ENCODE data around the gene MMP11.

Gene MMP11

GRCh38 chr22:23762842-23763578 is 9.6 kb upstream of the MMP11 start, which contains the start of gene C22orf15:
Gene C22orf15 (plus strand): TSS chr22:23762990. CDS start chr22:23763307, 317 bp downstream.
- DNase-seq: no peak

- DNase-seq: peak; percentile 38 to 40
These were observed 9.1 kb upstream of the MMP11 start for GRCh38 chr22:23763579-23763945.

GRCh38 chr22:23763954-23764353 is 8.7 kb upstream of the MMP11 start:
- no peak for DNase-seq

DNA sequence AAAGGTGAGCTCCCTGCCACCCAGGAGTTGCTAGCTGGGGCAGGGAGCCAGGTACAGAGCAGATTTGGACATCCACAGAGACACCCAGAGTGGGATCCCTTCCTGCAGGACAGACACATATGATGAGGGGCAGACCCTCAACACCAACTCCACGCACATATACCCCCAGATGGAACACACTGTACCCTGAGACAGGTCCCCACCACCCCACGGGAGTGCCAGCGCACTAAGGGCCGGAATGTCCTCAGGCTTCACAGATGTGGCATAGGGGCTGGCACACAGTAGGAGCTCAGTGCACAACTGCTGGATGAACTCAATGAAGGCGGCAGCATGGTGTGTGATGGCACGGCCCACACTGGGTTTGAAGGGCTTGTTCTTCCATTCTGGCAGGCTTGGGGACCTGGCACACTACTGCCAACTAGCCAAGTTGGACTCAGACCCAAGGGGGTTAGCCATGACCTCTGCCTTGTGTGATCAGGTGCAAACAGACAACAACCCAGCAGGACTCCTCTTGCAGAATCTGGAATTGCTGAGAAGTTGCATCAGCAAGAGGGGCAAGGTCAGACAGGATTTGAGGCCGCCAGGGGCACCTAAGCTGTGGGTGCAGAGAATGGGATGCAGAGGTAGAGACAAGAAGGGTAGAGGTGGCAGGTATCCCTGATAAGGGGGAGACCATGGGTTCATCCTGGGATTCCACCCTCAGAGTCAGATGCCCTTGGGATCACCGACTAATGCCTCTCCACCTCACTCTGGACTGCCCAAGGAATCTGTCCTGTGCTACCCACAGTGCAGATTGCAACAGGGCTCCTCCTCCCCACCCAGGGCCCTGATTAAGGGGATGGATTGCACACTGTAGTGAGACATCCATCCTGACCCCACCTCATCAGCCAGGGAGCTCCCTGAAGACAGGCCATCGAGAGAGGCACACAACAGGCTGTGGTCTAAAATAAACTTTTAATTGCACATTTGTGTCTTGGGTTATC is 7.5 kb upstream of the MMP11 start:
- no peak for DNase-seq

DNA sequence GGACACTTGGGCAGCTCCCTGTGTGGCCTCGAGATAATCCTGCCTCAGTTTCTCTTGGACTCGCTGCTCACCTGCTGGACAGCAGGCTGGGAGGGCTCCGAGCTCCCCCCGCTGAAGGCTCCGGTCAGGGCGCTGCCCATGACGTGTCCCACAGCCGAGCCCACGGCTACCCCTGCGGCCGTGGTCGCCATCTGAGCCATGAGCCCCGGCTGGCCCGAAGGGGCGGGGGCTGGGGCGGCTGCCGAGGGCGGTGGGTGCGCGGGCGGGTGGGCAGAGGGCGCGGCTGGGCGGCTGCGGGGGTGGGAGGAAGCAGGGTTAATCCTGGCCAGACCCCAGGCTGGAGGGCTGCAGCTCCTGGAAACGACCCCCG is 5.4 kb upstream of the MMP11 start:
- DNase-seq: no peak

DNA sequence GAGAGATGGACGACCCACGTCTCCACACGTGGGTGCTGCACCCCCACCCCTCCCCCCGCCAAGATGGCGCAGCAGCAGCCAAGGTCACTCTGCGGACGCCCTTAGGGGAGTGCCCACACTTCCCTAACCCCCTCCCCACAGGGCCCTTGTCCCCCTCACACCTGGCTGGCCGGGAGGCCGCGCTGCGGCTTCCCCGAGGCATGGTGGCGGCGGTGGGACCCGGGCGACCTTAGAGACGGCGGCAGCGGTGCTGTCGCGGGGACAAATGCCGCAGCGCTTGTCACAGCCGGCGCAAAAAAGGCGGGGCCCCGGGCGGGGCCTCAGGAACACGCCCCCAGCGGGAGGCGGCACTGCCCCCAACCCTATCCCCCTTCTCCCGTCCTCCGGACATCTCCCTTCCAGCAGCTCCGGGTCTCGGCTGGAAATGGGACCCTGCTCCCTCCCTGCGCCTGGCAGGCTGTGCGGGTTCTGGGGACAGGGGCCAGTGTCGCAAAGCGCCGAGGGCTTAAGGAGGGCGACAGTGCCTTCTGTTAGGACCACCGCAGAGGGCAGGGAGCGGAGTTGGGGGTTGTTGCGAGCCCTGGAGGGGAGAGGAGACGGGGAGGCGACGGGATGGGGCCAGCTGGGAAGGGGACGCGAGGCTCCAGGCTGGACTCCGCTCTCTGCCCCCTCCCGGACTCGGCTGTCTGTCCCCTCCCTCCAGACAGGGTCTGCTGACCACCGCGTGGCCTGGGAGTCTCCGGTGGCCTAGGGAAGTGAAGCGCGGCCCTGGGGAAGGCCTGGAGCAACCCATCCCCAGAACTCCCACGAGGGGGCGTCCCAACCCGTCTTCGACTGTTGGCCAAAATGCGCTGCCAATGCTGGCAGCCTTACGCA is 4.7 kb upstream of the MMP11 start, which contains the start of gene CHCHD10:
Gene CHCHD10 (minus strand): TSS at position 300 of the 876 bp plus-strand sequence. CDS start 98 bp downstream, at position 202.
- peak; percentile 61 to 64 for DNase-seq

DNA sequence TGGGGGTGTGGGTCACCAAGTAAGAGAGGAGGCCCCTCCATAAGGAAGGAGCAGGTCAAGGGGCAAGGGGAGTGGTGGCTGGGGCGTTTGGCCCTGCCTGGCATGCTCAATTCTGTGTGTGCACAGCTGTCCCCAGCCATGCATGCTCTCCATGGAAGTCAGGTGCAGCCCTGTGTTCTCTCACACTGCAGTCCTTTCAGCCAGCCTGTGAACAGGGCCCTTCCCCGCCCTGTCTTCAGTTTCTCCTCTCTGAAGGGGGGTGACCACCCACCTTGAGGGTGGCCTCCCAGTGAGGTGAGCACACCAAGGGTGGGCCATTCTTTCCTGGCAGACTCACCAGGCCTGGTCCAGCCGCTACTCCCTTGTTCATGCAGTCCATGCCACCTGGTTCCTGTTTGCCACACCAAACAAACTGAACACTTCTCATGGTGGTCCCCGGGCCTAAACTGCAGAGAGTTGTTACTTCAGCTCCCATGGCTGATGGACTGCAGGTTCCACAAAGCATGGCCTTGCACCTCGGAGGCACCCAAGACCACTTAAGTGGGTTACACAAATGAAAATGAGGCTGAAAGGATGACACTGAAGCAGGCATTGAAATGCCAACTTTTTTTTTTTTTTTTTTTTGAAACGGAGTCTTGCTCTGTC is 3.2 kb upstream of the MMP11 start:
- DNase-seq: no peak

GRCh38 chr22:23772315-23772648 is 367 bp upstream of the MMP11 start:
- no peak for DNase-seq

DNA sequence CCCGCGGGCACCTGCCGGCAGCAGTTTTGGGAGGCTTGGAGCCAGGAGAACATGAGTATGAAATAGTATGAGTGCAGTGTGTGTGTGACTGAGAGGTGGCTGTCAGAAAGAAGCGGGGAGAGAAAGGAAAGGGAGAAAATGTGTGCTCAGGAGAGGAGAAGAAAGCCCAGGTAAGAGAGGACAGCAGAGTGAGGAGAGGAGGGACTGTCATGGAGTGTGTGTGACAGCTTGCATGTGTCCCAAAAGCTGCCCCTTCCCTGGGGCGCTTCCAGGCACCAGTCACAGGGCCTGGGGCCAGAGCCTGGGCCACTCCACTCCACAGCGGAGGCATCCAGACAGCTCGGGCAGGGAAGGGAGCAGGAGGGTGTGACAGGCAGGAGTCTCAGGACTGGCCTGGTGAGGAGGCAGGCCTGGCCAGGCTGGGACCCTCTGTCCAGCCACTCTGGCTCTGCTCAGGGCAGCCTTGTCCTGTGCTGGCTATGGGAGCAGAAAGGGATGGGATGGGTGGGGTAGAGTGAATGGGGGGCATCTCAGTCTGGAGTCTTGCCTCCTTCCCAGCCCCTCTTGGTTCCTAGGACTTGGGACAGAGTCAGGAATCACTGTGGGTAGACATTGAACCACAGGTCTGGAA is 949 bp downstream of the MMP11 start:
- DNase-seq: no peak

- no peak for DNase-seq
These were observed 1.7 kb downstream of the MMP11 start for GRCh38 chr22:23774114-23774921.

GRCh38 chr22:23774922-23775436 is 2.3 kb downstream of the MMP11 start:
- DNase-seq: no peak

GRCh38 chr22:23775779-23776375 is 3.2 kb downstream of the MMP11 start:
- no peak for DNase-seq

GRCh38 chr22:23777776-23778576 is 5.3 kb downstream of the MMP11 start:
- no peak for DNase-seq

DNA sequence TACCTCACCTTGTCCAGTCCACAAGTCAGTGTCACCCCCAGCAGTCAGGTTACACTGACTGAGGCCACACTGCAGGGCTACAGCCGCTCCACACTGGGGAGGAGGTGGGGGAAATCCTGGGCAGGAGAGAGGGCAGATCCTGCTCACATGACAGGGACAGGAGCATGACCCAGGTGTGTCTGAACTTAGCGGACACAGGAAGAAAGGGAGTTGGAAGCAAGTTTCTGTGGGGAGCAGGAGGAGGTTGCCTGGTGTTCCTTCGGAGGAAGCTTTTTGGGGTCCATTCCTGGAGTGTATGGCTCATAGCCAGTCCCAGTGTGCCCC is 5.9 kb downstream of the MMP11 start:
- DNase-seq: no peak

- DNase-seq: no peak
These were observed 6.4 kb downstream of the MMP11 start for GRCh38 chr22:23779083-23779482.

DNA sequence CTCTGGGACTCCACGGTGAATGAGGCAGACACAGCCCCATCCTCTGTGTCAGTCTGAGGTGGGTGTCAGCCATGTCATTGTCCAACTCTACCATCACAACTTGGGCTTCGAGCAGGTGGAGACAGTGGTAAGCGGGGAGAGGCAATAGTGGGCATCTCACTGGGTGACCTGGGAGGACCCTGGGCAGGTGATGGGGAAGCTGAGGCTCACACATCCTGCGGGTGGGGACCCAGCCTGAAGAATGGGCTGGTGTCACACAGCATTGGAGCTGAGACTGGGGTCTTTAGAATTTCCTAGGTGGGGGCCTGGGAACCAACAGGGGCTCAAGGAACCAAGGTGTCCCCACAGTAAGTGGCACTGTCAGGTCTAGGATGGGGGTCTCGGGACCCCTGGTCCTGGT is 7.1 kb downstream of the MMP11 start:
- DNase-seq: no peak

DNA sequence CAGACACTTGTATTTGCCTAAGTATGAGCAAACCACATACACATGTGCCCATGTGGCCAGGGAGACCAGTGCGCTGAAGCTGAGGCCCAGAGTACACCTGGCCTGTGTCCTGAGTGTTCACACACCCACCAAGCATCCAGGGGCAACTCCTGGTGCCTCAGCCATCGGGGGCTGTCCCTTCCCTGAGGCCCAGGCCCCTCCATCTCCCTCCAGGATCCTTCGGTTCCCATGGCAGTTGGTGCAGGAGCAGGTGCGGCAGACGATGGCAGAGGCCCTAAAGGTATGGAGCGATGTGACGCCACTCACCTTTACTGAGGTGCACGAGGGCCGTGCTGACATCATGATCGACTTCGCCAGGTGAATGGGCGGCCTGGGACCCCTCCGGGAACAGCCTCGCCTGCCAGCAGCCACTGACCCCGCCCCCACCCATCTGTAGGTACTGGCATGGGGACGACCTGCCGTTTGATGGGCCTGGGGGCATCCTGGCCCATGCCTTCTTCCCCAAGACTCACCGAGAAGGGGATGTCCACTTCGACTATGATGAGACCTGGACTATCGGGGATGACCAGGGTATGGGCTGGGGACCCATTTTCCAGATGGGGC is 7.6 kb downstream of the MMP11 start:
- no peak for DNase-seq

GRCh38 chr22:23781065-23781464 is 8.4 kb downstream of the MMP11 start:
- DNase-seq: no peak

DNA sequence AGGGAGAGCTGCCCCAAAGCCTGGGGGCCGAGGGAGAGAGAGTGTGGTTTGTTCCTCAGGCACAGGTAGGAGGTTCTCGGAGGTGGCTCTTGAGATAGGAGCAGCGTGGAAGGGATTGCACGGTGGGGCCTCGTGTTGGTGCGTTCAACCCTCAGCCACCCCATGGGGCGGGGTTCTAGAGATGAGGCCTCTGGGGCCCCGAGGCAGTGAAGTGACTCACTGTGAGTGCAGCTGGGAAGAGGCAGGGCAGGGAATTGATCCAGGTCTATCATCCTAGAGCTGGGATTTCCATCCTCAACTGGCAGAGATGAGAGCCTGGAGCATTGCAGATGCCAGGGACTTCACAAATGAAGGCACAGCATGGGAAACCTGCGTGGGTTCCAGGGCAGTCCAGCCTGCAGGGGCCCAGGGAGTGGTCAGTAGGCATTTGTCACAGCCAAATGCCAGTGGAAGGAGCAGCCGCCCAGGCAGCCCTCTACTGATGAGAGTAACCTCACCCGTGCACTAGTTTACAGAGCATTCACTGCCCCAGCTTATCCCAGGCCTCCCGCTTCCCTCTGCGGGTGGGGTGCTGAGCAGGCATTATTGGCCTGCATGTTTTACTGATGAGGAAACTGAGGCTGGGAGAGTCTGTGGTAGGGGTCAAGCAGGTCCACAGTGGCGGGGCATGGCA is 9.0 kb downstream of the MMP11 start:
- DNase-seq: no peak

All from activated CD4-positive, alpha-beta T cell treated with anti-CD3 and anti-CD28 coated beads, Interleukin-2, amount 50 U/mL, for 4 hours (primary cell).